Neutrophil (primary cell): ENCODE measurements around the gene KCNC1.

ENCODE experiments used
- H3K27ac ChIP-seq: fragments of 200-600 bp; sonication (generic); 2 replicates; pipeline ENCODE4 v1.5.1; 2016; ENCODE audit warnings: mild to moderate bottlenecking, moderate library complexity
- H3K27me3 ChIP-seq: fragments of 200-600 bp; sonication (generic); 2 replicates; pipeline ENCODE4 v1.6.0; 2016; ENCODE audit warnings: mild to moderate bottlenecking
- H3K36me3 ChIP-seq: fragments of 200-600 bp; sonication (generic); 2 replicates; pipeline ENCODE4 v1.5.1; 2017
- H3K4me1 ChIP-seq, 2 experiments: fragments of 200-600 bp in 1 of 2; sonication (generic) in 1 of 2; 1 replicate in 1 of 2; 2 replicates in 1 of 2; pipeline versions ENCODE4 v1.5.1 to v1.6.1; 2013 to 2016; ENCODE audit warnings: low read depth in 1 of 2, low read length in 1 of 2, mild to moderate bottlenecking in 1 of 2, moderate library complexity in 1 of 2; ENCODE audit not compliant: control insufficient read depth in 1 of 2, insufficient read depth in 1 of 2
- H3K4me3 ChIP-seq, 2 experiments: fragments of 200-600 bp in 1 of 2; sonication (generic) in 1 of 2; 1 replicate in 1 of 2; 2 replicates in 1 of 2; pipeline ENCODE4 v1.5.1; 2013 to 2016; ENCODE audit warnings: low read depth in 1 of 2, low read length in 1 of 2, mild to moderate bottlenecking in 1 of 2, moderate library complexity in 1 of 2
- H3K9me3 ChIP-seq: fragments of 200-600 bp; sonication (generic); 2 replicates; pipeline ENCODE4 v1.5.1; 2016
- TF ChIP-seq, protein P1 (sequence below): fragments of 200-600 bp; sonication (generic); IDR thresholded peaks from 2 replicates; pipeline ENCODE4 v1.5.1; 2016; ENCODE audit warnings: antibody characterized with exemption

Gene KCNC1

DNA sequence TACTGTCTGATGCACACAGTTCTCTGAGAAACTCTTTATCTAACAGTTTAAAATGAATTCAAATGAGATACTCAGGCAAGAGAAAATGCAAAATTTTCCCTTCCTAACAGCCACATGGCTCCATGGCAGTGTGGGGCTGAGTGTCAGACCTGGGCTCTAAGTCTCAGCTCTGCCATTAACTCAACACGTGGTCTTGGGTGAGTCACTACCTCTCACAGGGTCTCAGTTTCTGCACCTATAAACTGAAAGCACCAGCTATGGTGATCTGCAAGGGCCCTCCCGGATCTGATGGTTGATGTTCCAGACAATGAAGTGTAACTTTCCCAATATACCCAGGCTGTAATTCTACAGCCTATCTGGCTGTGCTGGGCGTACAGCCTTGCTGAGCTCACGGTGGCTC, 70.5 kb downstream of the KCNC1 start:
- H3K27ac ChIP-seq = no peak overlapping the region
- no peak overlapping the region for H3K4me3 ChIP-seq
- H3K36me3 ChIP-seq = no peaks in the 10 kb centered on the region
- H3K9me3 ChIP-seq = no peaks in the 10 kb centered on the region
- TF ChIP-seq, protein P1, sequence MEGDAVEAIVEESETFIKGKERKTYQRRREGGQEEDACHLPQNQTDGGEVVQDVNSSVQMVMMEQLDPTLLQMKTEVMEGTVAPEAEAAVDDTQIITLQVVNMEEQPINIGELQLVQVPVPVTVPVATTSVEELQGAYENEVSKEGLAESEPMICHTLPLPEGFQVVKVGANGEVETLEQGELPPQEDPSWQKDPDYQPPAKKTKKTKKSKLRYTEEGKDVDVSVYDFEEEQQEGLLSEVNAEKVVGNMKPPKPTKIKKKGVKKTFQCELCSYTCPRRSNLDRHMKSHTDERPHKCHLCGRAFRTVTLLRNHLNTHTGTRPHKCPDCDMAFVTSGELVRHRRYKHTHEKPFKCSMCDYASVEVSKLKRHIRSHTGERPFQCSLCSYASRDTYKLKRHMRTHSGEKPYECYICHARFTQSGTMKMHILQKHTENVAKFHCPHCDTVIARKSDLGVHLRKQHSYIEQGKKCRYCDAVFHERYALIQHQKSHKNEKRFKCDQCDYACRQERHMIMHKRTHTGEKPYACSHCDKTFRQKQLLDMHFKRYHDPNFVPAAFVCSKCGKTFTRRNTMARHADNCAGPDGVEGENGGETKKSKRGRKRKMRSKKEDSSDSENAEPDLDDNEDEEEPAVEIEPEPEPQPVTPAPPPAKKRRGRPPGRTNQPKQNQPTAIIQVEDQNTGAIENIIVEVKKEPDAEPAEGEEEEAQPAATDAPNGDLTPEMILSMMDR = no peak
- H3K4me1 ChIP-seq = no peaks in the 10 kb centered on the region
- no peaks in the 10 kb centered on the region for H3K27me3 ChIP-seq

DNA sequence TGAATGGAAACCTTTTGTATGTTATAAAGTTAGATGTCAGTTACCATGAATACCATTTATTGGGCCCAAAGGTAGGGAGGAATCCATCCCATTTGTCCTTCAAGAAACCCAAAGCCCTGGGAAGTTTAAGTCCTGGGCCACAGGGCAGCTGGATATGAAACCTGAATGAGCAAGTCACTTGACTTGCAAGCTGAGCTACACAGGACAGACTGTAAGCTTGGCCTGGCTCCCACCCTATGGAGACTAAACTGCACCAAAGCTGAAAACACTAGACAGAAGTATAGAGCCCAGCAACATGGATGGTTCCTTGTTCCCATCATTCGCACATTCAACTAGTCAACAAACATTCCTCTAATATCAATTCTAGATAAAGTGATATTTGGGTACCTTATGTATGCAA, 71.3 kb downstream of the KCNC1 start:
- Histone ChIP-seq H3K4me1 (no peaks in the 10 kb centered on the region), H3K27me3 (no peaks in the 10 kb centered on the region), H3K9me3 (no peaks in the 10 kb centered on the region), H3K4me3 (no peak overlapping the region), H3K36me3 (no peaks in the 10 kb centered on the region), H3K27ac (no peak overlapping the region)
- TF ChIP-seq, protein P1 = no peak

DNA sequence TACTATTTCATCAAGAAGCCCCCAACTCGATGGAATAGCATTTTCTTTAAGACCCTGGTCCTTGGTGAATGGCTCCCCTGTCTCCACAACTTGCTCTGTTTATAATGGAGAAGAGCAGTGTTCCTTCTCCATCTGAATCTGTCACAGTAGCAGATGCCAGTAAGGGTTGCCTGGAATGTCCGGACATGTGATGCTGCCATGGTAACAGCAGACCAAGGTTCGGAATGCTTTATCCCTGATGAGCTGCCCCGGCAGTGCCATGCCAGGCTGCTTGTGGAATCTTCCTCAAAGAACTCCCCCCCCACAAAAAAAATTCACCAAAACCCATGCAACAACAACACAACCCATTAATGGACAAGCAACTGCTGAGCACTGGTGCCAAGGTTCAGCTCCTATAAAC, 72.5 kb downstream of the KCNC1 start:
- Histone ChIP-seq H3K9me3 (no peaks in the 10 kb centered on the region), H3K4me1 (no peaks in the 10 kb centered on the region), H3K4me3 (no peak overlapping the region), H3K27me3 (no peaks in the 10 kb centered on the region), H3K27ac (no peak overlapping the region), H3K36me3 (no peaks in the 10 kb centered on the region)
- TF ChIP-seq, protein P1 = no peak

DNA sequence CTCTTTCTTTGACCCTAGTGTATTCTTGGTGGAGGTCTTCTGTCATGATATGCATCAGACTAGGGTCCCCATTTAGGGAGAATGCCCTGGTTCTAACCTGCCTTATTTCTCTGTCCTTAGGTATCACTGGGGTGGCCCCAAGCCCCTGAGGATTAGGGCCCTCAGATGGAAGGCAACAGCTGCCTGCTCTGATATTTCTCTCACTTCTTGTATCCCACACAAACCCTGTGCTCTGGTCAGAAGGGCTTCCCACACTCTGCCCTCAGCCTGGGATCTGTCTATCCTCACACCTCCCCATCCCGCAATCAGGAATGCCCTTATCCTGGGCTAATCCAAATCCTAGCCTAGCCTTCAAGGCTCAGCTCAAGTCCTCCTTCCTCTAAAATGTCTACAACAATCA, 75.5 kb downstream of the KCNC1 start:
- no peaks in the 10 kb centered on the region for H3K4me1 ChIP-seq
- TF ChIP-seq, protein P1 = no peak

DNA sequence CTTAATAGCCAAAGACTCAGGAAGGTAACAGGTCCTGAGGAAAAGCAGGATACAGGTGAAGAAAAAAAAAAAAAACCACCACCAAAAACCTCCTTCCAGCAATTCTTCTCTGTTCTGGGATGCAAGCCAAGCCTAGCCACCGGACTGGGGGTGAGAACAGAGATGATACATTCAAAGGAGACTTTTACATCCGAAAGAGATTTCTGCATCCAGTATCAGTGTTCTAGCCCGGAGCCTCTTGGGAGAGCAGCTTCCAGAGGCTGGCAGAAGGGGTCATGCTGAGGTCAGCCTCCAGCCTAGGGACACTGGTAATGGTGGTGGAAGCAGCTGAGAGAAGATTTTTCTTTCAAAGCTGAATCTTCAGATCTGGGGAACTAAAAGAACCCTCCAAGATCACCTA, 76.2 kb downstream of the KCNC1 start:
- Histone ChIP-seq H3K4me3 (no peak overlapping the region), H3K9me3 (no peaks in the 10 kb centered on the region), H3K4me1 (no peaks in the 10 kb centered on the region), H3K36me3 (no peaks in the 10 kb centered on the region), H3K27ac (no peak overlapping the region), H3K27me3 (no peaks in the 10 kb centered on the region)
- TF ChIP-seq, protein P1 = no peak

More for the DNA sequence above, 75.5 kb downstream of the KCNC1 start:
- Histone ChIP-seq H3K27me3 (no peaks in the 10 kb centered on the region), H3K36me3 (no peaks in the 10 kb centered on the region), H3K4me3 (no peak overlapping the region), H3K9me3 (no peaks in the 10 kb centered on the region), H3K27ac (no peak overlapping the region)

DNA sequence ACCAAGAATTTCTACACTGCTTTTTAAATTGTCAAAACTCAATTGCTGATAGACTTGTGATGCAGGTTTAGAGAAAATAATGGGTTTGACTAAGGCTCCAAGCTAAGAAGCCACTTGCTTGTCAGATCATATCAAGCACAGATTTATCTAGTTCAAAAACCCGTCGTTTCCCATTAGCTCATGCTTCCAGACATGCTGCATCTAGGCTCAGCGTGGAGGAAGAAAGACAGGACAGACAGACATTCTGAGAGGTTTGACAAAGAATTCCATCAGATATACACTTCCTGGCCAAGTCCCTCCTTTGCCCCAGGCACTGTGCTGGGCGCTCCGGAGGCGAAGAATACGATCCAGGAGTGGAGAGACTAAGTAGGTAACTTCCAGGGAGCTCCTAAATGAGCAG, 76.8 kb downstream of the KCNC1 start:
- Histone ChIP-seq H3K36me3 (no peaks in the 10 kb centered on the region), H3K27ac (no peak overlapping the region), H3K9me3 (no peaks in the 10 kb centered on the region), H3K4me3 (no peak overlapping the region), H3K4me1 (no peaks in the 10 kb centered on the region), H3K27me3 (no peaks in the 10 kb centered on the region)
- TF ChIP-seq, protein P1 = no peak
